CD4-positive, alpha-beta T cell (primary cell): ENCODE results near the gene ABLIM1. TPM values are rescaled to one million over a fixed set of nuclear protein-coding genes. Genes with fewer than 3 reads are reported as not detected.

Experiments used
- ATAC-seq: fragments of 200-7000 bp; cut with Tn5 transposase; one replicate; pipeline ENCODE4 v1.10.0; 2022; ENCODE audit warnings: mild to moderate bottlenecking; ENCODE audit not compliant: poor library complexity
- CTCF ChIA-PET: fragments of 350-600 bp; sonication (Branson Sonifier 250); formaldehyde crosslinking; loops from one replicate; lab custom pipeline; 2021; ENCODE audit warnings: antibody characterized with exemption, inconsistent platforms; lab: Charles Lee
- POLR2A ChIA-PET: fragments of 350-600 bp; sonication (Branson Sonifier 250); formaldehyde crosslinking; loops from one replicate; lab custom pipeline; 2021; ENCODE audit warnings: antibody characterized with exemption, inconsistent platforms; lab: Charles Lee
- DNase-seq, 14 experiments: peaks; one replicate each; pipeline ENCODE4 v3.0.0-alpha.2; 2013 to 2020; ENCODE audit warnings: mixed read lengths in 2 of 14
- H3K27ac ChIP-seq, 2 donors: one replicate each; pipeline versions ENCODE4 v1.5.1 to v1.7.0; 2013; ENCODE audit warnings: low read length in 2 of 2, low read depth in 1 of 2, mild to moderate bottlenecking in 1 of 2
- H3K27me3 ChIP-seq, 2 experiments: 1 replicate in 1 of 2; 2 replicates in 1 of 2; pipeline versions ENCODE4 v1.6.1 to v1.7.0; 2013; ENCODE audit warnings: low read length in 2 of 2, control low read depth in 1 of 2, mild to moderate bottlenecking in 1 of 2, moderate library complexity in 1 of 2; ENCODE audit not compliant: insufficient read depth in 2 of 2, control insufficient read depth in 1 of 2
- H3K36me3 ChIP-seq: one replicate; pipeline ENCODE4 v1.6.1; 2013; ENCODE audit warnings: low read length, control low read depth; ENCODE audit not compliant: insufficient read depth
- H3K4me1 ChIP-seq: one replicate; pipeline ENCODE4 v1.6.1; 2013; ENCODE audit warnings: low read length, control low read depth; ENCODE audit not compliant: insufficient read depth
- H3K4me3 ChIP-seq: one replicate; pipeline ENCODE4 v1.5.1; 2013; ENCODE audit warnings: mild to moderate bottlenecking, low read length, moderate library complexity
- H3K9me3 ChIP-seq, 2 experiments: 1 replicate in 1 of 2; 2 replicates in 1 of 2; pipeline versions ENCODE4 v1.6.1 to v1.7.0; 2013; ENCODE audit warnings: low read length in 2 of 2, mild to moderate bottlenecking in 2 of 2, control low read depth in 1 of 2, moderate library complexity in 1 of 2; ENCODE audit not compliant: control insufficient read depth in 1 of 2, insufficient read depth in 1 of 2
- H3K27ac Mint-ChIP-seq: one replicate; pipeline ENCODE4 v1.8.0; 2020; ENCODE audit warnings: mixed read lengths
- H3K27me3 Mint-ChIP-seq: one replicate; pipeline ENCODE4 v1.8.0; 2021; ENCODE audit warnings: mixed read lengths
- H3K36me3 Mint-ChIP-seq: one replicate; pipeline ENCODE4 v1.8.0; 2021; ENCODE audit warnings: low read depth, mixed read lengths
- H3K4me1 Mint-ChIP-seq: one replicate; pipeline ENCODE4 v1.8.0; 2021; ENCODE audit warnings: low read depth, mixed read lengths
- H3K4me3 Mint-ChIP-seq: one replicate; pipeline ENCODE4 v1.8.0; 2020; ENCODE audit warnings: mild to moderate bottlenecking, mixed read lengths
- H3K9me3 Mint-ChIP-seq: one replicate; pipeline ENCODE4 v1.8.0; 2020; ENCODE audit warnings: mixed read lengths
- CTCF ChIP-seq: fragments of 200-600 bp; IDR thresholded peaks from one replicate; pipeline ENCODE4 v1.8.0; 2022; ENCODE audit warnings: antibody characterized with exemption, mild to moderate bottlenecking
- intact Hi-C, 2 experiments: fragments of 100-400 bp; cut with DNase I in 1 of 2; cut with micrococcal nuclease in 1 of 2; formaldehyde crosslinking; loops; one replicate each; pipeline versions ENCODE4 v1.15.1 to v1.9.0; 2023 to 2025; cut with DNase I, micrococcal nuclease
- total RNA-seq, 174 experiments: library from RNA in 2 of 174; stranded (reverse) in 2 of 174; gene quantifications; one replicate each; pipeline ENCODE4 v1.2.3 and lab custom pipeline; 2021 to 2026

ABLIM1 gene
- total RNA-seq, 2 experiments from 2014 or later: 217 to 224 TPM

DNA sequence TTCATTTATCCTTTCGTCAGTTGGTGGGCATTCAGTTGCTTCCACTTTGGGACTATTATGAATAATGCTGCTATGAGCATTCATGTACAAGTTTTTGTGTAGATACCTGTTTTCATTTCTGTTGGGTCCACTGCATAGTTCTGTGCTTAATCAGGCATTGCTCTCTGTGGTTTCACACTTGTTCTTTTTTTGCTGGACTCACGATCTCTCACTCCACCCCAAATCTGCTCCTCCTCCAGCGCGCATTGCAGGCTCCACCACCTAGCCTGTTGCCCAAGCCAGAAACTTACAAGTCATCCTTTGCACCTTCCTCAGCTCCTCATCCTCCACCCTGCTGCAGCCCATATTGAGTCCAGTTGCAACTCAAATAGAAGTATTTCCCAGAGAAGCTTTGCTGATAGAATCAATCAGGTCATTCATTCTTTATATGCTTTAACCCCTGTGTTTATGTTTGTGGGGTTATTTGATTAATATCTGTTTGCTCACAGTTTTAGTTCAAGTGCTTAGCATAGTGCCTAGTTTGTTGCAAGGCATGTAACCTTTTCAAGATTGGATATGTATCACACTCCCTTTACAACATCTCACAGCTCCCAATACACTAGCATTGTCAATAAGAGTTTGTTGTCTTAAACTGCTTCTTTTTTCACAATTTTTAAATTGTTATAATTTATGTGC is 237.1 kb downstream of the ABLIM1 start:
- Mint-ChIP-seq H3K27me3 (peaks cover 21% of the 10 kb centered on the region), H3K4me1 (no peaks in the 10 kb centered on the region), H3K4me3 (no peak overlapping the region), H3K36me3 (no peaks in the 10 kb centered on the region), H3K9me3 (no peaks in the 10 kb centered on the region), H3K27ac (no peak overlapping the region)
- DNase-seq: no peak
- Histone ChIP-seq H3K4me3 (no peak overlapping the region), H3K9me3 (no peaks in the 10 kb centered on the region), H3K27ac (no peak overlapping the region), H3K36me3 (no peaks in the 10 kb centered on the region), H3K27me3 (peaks cover 0 to 6% of the 10 kb centered on the region in 2 experiments), H3K4me1 (no peaks in the 10 kb centered on the region)
- ATAC-seq: no peak
- CTCF ChIA-PET: no interaction called here
- POLR2A ChIA-PET: no interaction called here
- intact Hi-C loops: no loop called here
- no peak for TF ChIP-seq CTCF

GRCh38 chr10:114418109-114418508 is 240.0 kb downstream of the ABLIM1 start:
- no peaks in the 10 kb centered on the region for H3K9me3 ChIP-seq
- Mint-ChIP-seq H3K36me3 (no peaks in the 10 kb centered on the region), H3K9me3 (no peaks in the 10 kb centered on the region), H3K4me1 (no peaks in the 10 kb centered on the region), H3K27me3 (peaks cover 37% of the 10 kb centered on the region), H3K27ac (no peak overlapping the region), H3K4me3 (no peak overlapping the region)
- DNase-seq (no peak), ATAC-seq (no peak)
- TF ChIP-seq CTCF: no peak
- H3K27ac ChIP-seq: no peak overlapping the region
- POLR2A ChIA-PET: no interaction called here
- intact Hi-C loops: no loop called here
- H3K27me3 ChIP-seq: peaks cover under 1 to 6% of the 10 kb centered on the region in 2 experiments
- H3K36me3 ChIP-seq: no peaks in the 10 kb centered on the region
- H3K4me1 ChIP-seq: no peaks in the 10 kb centered on the region
- no peak overlapping the region for H3K4me3 ChIP-seq
- CTCF ChIA-PET: no interaction called here

DNA sequence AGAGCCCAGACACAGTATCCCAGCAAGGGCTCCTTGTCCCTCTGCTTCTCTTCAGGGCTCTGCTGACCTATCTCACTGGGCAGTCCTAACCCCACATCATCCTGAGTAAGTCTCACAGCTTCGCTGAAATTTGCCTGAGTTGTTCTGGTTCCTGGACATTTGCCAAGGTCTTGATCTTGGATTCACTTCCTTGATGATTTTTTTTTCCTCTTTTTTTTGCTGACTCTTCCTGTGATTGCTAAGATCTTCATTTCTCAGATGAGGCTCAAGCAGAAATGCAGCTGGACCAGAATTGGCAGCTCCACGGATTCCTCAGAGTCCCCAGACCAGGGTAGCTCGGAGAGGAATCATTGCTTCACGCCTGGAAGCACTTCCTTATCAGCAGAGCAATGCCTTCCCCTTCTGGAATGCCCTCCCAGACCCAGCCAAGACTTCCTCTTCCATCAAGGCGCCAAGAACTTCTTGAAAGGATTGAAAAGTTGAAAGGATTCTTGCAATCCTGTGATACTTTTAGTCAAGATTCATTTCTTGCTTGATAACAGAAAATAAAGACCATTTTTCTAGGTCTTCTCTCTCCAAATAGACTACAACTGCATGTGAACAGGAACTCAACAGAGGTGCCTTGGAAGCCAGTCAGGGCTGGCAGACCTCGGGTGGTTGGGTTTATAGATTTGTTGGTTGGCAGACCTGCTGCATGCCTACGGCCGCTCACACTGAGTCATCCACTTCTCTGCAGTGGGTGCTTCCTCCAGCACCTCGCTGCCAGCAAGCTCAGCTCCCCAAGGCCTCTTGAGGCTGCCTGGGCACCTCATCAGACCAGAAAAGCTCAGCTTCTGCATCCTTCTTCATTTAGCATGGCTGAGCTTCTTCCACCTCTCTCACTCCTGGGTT is 244.9 kb downstream of the ABLIM1 start:
- Histone ChIP-seq H3K36me3 (no peaks in the 10 kb centered on the region), H3K9me3 (no peaks in the 10 kb centered on the region), H3K27me3 (peaks cover 4 to 6% of the 10 kb centered on the region in 2 experiments), H3K4me1 (no peaks in the 10 kb centered on the region), H3K4me3 (no peak overlapping the region), H3K27ac (no peak overlapping the region)
- Mint-ChIP-seq H3K27ac (no peak overlapping the region), H3K9me3 (no peaks in the 10 kb centered on the region), H3K4me1 (no peaks in the 10 kb centered on the region), H3K36me3 (no peaks in the 10 kb centered on the region), H3K4me3 (no peak overlapping the region), H3K27me3 (peaks cover 49% of the 10 kb centered on the region)
- ATAC-seq (no peak), DNase-seq (no peak)
- no peak for TF ChIP-seq CTCF
- ChIA-PET POLR2A (no interaction called here), CTCF (no interaction called here)
- intact Hi-C loops: no loop called here
